SK-N-MC (cell line): ENCODE results near the gene SLC38A11.
A peak's percentile ranks its signal among the peaks of the same experiment; 100 is the strongest.

ENCODE experiments used
- DNase-seq: peaks from one replicate; pipeline ENCODE4 v3.0.0-alpha.2; 2011; ENCODE audit warnings: low read depth, low spot score
- H3K27ac ChIP-seq: fragments of 200-600 bp; sonication (generic); 2 replicates; pipeline ENCODE4 v1.5.1; 2016; ENCODE audit warnings: mixed run types
- H3K36me3 ChIP-seq: fragments of 200-600 bp; sonication (generic); 2 replicates; pipeline ENCODE4 v1.6.1; 2017; ENCODE audit warnings: antibody characterized with exemption, low read length, mixed read lengths; ENCODE audit not compliant: insufficient read depth
- H3K4me3 ChIP-seq: fragments of 200-600 bp; sonication (generic); 2 replicates; pipeline ENCODE4 v1.5.1; 2016
- H3K9ac ChIP-seq: fragments of 200-600 bp; sonication (generic); 2 replicates; pipeline ENCODE4 v1.8.0; 2017; ENCODE audit warnings: mixed run types, mixed read lengths; ENCODE audit not compliant: insufficient read length
- H3K9me3 ChIP-seq: fragments of 200-600 bp; sonication (generic); 2 replicates; pipeline ENCODE4 v1.6.1; 2017; ENCODE audit warnings: low read depth, mild to moderate bottlenecking, antibody characterized with exemption, low read length, moderate library complexity, mixed read lengths
- EZH2 ChIP-seq: fragments of 200-600 bp; sonication (generic); IDR thresholded peaks from one replicate; pipeline ENCODE4 v1.6.1; 2017; ENCODE audit warnings: antibody characterized with exemption
- FOXP2 ChIP-seq: optimal IDR thresholded peaks from 2 replicates; pipeline ENCODE3; 2011; ENCODE audit warnings: mild to moderate bottlenecking, moderate library complexity; ENCODE audit not compliant: insufficient read depth; ENCODE audit errors: extremely low read length, control extremely low read depth
- POLR2AphosphoS5 ChIP-seq: IDR thresholded peaks from 2 replicates; pipeline ENCODE4 v1.6.1; 2012; ENCODE audit warnings: mild to moderate bottlenecking, low read depth, low read length, borderline replicate concordance

The SLC38A11 gene

DNA sequence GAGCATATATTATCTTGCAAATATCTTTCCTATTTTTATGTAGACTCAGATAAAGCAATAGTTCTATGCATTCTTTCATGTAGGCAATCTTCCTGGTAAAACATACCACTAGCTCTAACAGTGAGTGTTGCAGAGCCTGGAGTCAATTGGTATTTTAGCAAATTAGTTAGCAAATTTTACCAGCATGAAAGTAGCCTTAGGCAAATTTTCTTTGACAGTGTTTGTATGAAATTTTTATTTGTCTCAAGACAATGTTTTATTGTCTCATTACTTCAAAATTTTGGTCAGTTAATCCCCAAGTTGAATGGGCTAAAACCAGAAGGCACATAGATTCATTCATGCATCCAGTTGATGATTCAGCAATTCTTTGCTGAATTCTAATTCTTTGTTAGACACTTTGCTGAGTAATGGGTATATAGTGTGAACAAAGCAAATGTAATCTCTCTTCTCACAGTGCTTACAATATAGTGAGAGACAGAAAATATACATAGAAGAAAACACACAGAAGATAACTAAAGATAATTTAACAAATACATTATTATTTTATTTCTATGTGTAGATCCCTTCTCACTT is 27.1 kb downstream of the SLC38A11 start:
- DNase-seq, result peak; percentile 14
- H3K27ac ChIP-seq, result peak overlapping the region; percentile 58
- H3K4me3 ChIP-seq, result no peak overlapping the region
- H3K9ac ChIP-seq, result no peak overlapping the region
- no peaks in the 10 kb centered on the region for H3K9me3 ChIP-seq
- TF ChIP-seq POLR2AphosphoS5 (no peak; the same call in 1 of the 2 replicates), FOXP2 (no peak), EZH2 (no peak)
- no peaks in the 10 kb centered on the region for H3K36me3 ChIP-seq

DNA sequence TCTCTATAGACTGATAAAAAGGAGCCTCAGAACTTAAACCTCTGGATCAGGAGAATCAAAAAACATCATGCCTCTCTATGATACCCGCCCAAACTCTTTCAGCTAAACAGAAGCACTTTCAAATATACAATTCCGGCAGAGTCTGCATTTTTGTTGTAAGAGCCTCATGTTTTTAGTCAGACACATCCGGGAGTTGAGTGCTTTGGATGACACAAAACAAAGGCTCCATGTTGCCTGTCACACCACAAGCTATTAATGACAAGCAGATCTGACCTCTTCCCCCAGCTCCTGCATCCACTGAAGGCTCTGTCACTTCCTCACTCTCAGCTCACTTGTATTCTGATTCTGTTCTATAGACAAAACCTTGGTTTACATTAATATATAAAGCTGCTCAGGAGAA is 33.2 kb downstream of the SLC38A11 start:
- H3K4me3 ChIP-seq, result no peak overlapping the region
- H3K9ac ChIP-seq, result no peak overlapping the region
- H3K27ac ChIP-seq, result no peak overlapping the region
- no peaks in the 10 kb centered on the region for H3K9me3 ChIP-seq
- no peak for DNase-seq
- H3K36me3 ChIP-seq, result no peaks in the 10 kb centered on the region
- TF ChIP-seq FOXP2 (no peak), POLR2AphosphoS5 (no peak), EZH2 (no peak)

DNA sequence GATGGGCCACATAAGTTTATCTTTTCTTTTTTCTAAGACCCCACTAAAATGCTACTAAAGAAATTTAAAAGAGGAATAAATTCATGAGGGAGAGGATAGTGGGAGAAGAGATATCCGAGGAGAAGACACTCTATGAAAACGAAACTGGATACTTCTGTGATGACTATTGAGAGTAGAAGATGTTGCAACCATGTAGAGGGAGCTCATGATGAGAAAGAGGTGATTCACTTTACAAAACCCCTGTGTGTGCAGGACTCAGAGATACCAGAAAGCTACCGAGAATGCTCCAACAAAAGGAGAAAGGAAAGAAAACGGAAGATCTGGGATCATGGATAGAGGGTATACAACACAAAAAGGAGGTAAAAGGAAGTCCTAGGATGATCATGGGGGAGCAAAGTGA is 34.9 kb downstream of the SLC38A11 start:
- no peak for TF ChIP-seq EZH2
- TF ChIP-seq POLR2AphosphoS5, result no peak
- TF ChIP-seq FOXP2, result no peak
- no peaks in the 10 kb centered on the region for H3K36me3 ChIP-seq
- H3K9ac ChIP-seq, result no peak overlapping the region
- DNase-seq, result no peak
- no peaks in the 10 kb centered on the region for H3K9me3 ChIP-seq
- H3K27ac ChIP-seq, result no peak overlapping the region
- no peak overlapping the region for H3K4me3 ChIP-seq

GRCh38 chr2:164917296-164917903 is 37.9 kb downstream of the SLC38A11 start:
- Histone ChIP-seq H3K36me3 (no peaks in the 10 kb centered on the region), H3K9me3 (no peaks in the 10 kb centered on the region), H3K9ac (no peak overlapping the region), H3K4me3 (no peak overlapping the region), H3K27ac (no peak overlapping the region)
- DNase-seq, result no peak
- TF ChIP-seq FOXP2 (no peak), EZH2 (no peak), POLR2AphosphoS5 (no peak)

DNA sequence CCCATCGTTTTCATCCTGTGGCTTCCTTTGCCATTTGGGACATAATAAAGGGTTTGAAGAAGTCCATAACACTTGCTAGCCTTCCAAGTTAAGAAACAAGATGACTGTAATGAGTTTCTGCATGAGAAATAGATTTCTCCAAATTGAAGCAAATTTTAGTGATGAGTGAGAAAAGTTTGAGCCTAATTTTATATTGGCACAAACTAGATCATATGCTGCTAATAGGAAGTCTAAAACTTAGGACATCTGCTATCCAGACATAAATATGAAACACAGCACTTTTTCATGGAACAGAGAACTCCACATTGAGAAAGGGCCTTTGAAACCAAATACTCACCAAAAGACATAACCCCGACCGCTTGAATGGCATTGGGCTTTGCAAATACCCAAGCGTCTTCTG is 39.8 kb downstream of the SLC38A11 start:
- Histone ChIP-seq H3K36me3 (no peaks in the 10 kb centered on the region), H3K9me3 (no peaks in the 10 kb centered on the region), H3K9ac (no peak overlapping the region), H3K27ac (no peak overlapping the region), H3K4me3 (no peak overlapping the region)
- DNase-seq, result no peak
- no peak for TF ChIP-seq POLR2AphosphoS5
- TF ChIP-seq FOXP2, result no peak
- no peak for TF ChIP-seq EZH2

DNA sequence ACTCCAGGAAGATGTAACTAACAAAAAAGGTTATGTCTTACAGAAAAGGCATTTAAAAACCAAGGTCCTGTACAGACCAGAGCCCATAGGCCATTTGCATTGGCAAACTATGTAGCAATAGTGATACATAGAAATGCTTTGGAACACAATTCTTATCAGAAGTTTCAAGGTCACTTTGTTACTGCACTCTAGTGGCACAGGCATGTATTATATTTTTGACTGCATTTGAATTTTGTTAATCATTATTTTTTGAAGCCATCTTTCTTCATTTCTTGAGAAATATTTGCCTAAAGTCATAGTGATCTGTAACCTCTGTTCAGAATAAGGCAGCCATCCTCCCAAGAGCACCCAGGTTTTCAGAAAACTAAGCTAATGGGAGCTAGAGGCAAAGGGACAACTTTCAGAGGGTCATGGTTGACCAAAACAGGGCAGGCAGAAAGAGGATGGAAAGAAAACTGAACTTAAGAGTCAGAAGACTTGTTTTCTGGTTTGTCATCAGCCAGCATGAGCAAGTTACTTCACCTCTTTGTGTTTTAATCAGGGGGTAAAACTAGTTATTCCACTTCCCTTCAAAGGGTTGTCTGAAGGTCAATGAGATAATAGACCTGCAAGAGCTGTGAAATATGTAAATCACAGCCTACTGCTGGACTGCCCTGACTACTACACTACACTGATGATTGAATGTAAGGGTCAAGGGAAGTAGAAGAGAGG is 41.5 kb downstream of the SLC38A11 start:
- Histone ChIP-seq H3K9me3 (no peaks in the 10 kb centered on the region), H3K27ac (no peak overlapping the region), H3K4me3 (no peak overlapping the region)

GRCh38 chr2:164913011-164913410 is 42.3 kb downstream of the SLC38A11 start:
- no peaks in the 10 kb centered on the region for H3K36me3 ChIP-seq
- H3K4me3 ChIP-seq, result no peak overlapping the region
- TF ChIP-seq POLR2AphosphoS5, result no peak
- no peak for TF ChIP-seq EZH2
- no peak for TF ChIP-seq FOXP2
- no peak overlapping the region for H3K9ac ChIP-seq
- no peaks in the 10 kb centered on the region for H3K9me3 ChIP-seq
- no peak for DNase-seq
- no peak overlapping the region for H3K27ac ChIP-seq

More for the DNA sequence above, 41.5 kb downstream of the SLC38A11 start:
- DNase-seq, result no peak
- no peak for TF ChIP-seq POLR2AphosphoS5
- TF ChIP-seq EZH2, result no peak
- no peak for TF ChIP-seq FOXP2
- Histone ChIP-seq H3K9ac (no peak overlapping the region), H3K36me3 (no peaks in the 10 kb centered on the region)

DNA sequence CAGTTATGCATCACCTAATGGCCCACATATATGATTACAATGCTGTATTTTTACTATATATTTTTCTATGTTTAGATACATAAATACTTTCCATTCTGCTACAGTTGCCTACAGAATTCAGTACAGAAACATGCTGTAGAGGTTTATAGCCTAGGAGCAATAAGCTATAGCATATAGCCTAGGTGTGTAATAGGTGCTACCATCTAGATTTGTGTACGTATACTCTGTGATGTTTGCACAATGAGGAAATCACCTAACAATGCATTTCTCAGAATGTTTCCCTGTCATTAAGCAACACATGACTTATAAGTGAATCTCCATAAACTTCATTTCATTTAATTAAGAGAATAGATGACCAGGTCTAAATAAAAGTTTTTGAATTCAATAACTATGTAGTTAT is 43.5 kb downstream of the SLC38A11 start:
- H3K9me3 ChIP-seq, result no peaks in the 10 kb centered on the region
- no peaks in the 10 kb centered on the region for H3K36me3 ChIP-seq
- TF ChIP-seq POLR2AphosphoS5 (no peak), EZH2 (no peak), FOXP2 (no peak)
- no peak overlapping the region for H3K4me3 ChIP-seq
- H3K9ac ChIP-seq, result no peak overlapping the region
- H3K27ac ChIP-seq, result no peak overlapping the region
- DNase-seq, result no peak
